ENCODE measurements around the gene BACH2. TPM values are rescaled to one million over a fixed set of nuclear protein-coding genes. Genes with fewer than 3 reads are reported as not detected.

Gene BACH2
- total and polyA plus RNA-seq, 2 of the 8 experiments (the other 6 are each of a cell fraction or from before 2014, with no cell fraction given) = 1.9 to 5.9 TPM

DNA sequence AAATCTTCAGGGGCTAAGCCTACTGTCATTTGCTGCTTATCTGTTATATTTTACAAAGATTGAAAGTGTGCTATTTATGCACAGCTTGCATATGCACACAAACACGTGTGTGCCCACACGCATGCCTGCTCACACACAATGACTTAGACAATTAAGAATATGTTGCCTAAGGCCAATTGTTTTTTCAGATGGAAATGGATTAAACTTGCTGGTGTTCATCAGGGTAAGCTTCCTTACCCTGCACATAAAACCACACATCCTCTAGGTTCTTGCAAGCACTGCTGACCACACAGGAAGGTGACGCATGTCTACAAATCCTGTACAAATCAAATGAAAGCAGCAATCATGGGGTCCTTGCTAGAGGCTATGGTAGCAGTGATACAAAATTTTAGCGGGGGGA lies 344.0 kb downstream of the BACH2 start:
- no peak overlapping the region for H3K18ac ChIP-seq (ENCODE audit: extremely low read depth, low read length)
- H3K14ac ChIP-seq (ENCODE audit: insufficient read length) = no peak overlapping the region
- no peak overlapping the region for H2BK12ac ChIP-seq (ENCODE audit: low read depth, low read length)
- no peak overlapping the region for H2BK5ac ChIP-seq (ENCODE audit: low read depth, low read length)
- H4K20me1 ChIP-seq (replicated peaks in 1 of 2; ENCODE audit: control insufficient read depth in 1 of 2, insufficient read depth in 2 of 2, low read length in 2 of 2) = no peaks in the 10 kb centered on the region
- H2BK20ac ChIP-seq (ENCODE audit: low read length) = no peak overlapping the region
- no peak overlapping the region for H2AK5ac ChIP-seq (ENCODE audit: low read depth, low read length)
- H2BK120ac ChIP-seq (replicated peaks; ENCODE audit: low read depth, low read length) = no peak overlapping the region
- H3K9ac ChIP-seq (replicated peaks in 1 of 4; ENCODE audit: extremely low read depth in 1 of 4, low read depth in 3 of 4, low read length in 3 of 4) = no peak overlapping the region
- no peaks in the 10 kb centered on the region for H3K23me2 ChIP-seq (ENCODE audit: low read depth, low read length)
- H3K79me1 ChIP-seq (ENCODE audit: low read depth, low read length) = no peaks in the 10 kb centered on the region
- no peak overlapping the region for H2BK15ac ChIP-seq (ENCODE audit: low read length)
- H3K56ac ChIP-seq (replicated peaks; ENCODE audit: insufficient read length, low read depth, low read length) = no peak overlapping the region
- FAIRE-seq (no peak), DNase-seq (ENCODE audit: low read depth in 1 of 2, low spot score in 2 of 2) (no peak)
- H3K4me3 ChIP-seq (ENCODE audit: extremely low read depth in 1 of 4, insufficient read depth in 2 of 4, low read depth in 3 of 4, low read length in 4 of 4) = no peak overlapping the region
- H3K27me3 ChIP-seq (replicated peaks in 1 of 4; ENCODE audit: control insufficient read depth in 3 of 4, extremely low read depth in 1 of 4, insufficient read depth in 3 of 4, low read length in 3 of 4) = no peaks in the 10 kb centered on the region
- no peak overlapping the region for H4K5ac ChIP-seq (ENCODE audit: insufficient read length, low read depth, low read length)
- TF ChIP-seq GABPA (IDR thresholded peaks at IDR 0.05; ENCODE audit: borderline replicate concordance, insufficient read depth, low read length) (no peak), RBBP5 (IDR thresholded peaks at IDR 0.05; ENCODE audit: borderline replicate concordance, low read depth, low read length) (no peak), SIRT6 (IDR thresholded peaks at IDR 0.05; ENCODE audit: low read length) (no peak), JUND (IDR thresholded peaks at IDR 0.05; ENCODE audit: low read length) (no peak), BCL11A (IDR thresholded peaks at IDR 0.05; ENCODE audit: low read depth in 2 of 2, low read length in 2 of 2) (no peak), SP2 (IDR thresholded peaks at IDR 0.05; ENCODE audit: low read length) (no peak), TAF7 (optimal IDR thresholded peaks at IDR 0.05; ENCODE audit: borderline replicate concordance, low read depth, low read length) (no peak), RNF2 (IDR thresholded peaks at IDR 0.05; ENCODE audit: borderline replicate concordance, low read depth, low read length, missing control alignments, poor library complexity, severe bottlenecking) (no peak), SAP30 (IDR thresholded peaks at IDR 0.05; ENCODE audit: insufficient read depth, insufficient replicate concordance, low read length) (no peak), POLR2A (IDR thresholded peaks at IDR 0.05; ENCODE audit: control extremely low read depth in 1 of 2, low read depth in 2 of 2, low read length in 2 of 2) (no peak), SP4 (IDR thresholded peaks at IDR 0.05; ENCODE audit: low read length) (no peak)
- TF ChIP-seq, protein P1, sequence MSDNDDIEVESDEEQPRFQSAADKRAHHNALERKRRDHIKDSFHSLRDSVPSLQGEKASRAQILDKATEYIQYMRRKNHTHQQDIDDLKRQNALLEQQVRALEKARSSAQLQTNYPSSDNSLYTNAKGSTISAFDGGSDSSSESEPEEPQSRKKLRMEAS (IDR thresholded peaks at IDR 0.05) = no peak
- WGBS, 2 experiments (ENCODE audit: extremely low coverage in 1 of 2, insufficient coverage in 1 of 2, insufficient read length in 1 of 2, insufficient replicate concordance in 2 of 2, low coverage in 1 of 2, low lambda C conversion rate in 2 of 2, missing lambda C conversion rate in 1 of 2) = 92% methylated on average over 4 of the region's 4 CpGs; no CpG with 5 or more reads in 1 of the 2 experiments
- H2AFZ ChIP-seq (ENCODE audit: low read length) = no peak overlapping the region
- H3K23ac ChIP-seq (ENCODE audit: insufficient read length) = no peak overlapping the region
- H3K79me2 ChIP-seq (ENCODE audit: control insufficient read depth in 1 of 2, insufficient read depth in 2 of 2, low read length in 2 of 2) = no peaks in the 10 kb centered on the region
- no peak overlapping the region for H3K27ac ChIP-seq (ENCODE audit: low read depth, low read length)
- no peak overlapping the region for H4K91ac ChIP-seq (replicated peaks; ENCODE audit: insufficient read length, low read length)
- no peak overlapping the region for H4K8ac ChIP-seq (ENCODE audit: extremely low read depth, insufficient read depth, low read length)
- no peaks in the 10 kb centered on the region for H3K9me3 ChIP-seq (ENCODE audit: insufficient read depth in 2 of 2, low read depth in 1 of 2, low read length in 1 of 2)
- H3K36me3 ChIP-seq (ENCODE audit: control insufficient read depth in 2 of 4, insufficient read depth in 4 of 4, low read length in 3 of 4) = no peaks in the 10 kb centered on the region
- no peak overlapping the region for H3K4ac ChIP-seq (replicated peaks; ENCODE audit: insufficient read length, low read depth, low read length)
- no peaks in the 10 kb centered on the region for H3K4me1 ChIP-seq (replicated peaks in 1 of 4; ENCODE audit: control insufficient read depth in 3 of 4, insufficient read depth in 4 of 4, low read length in 3 of 4)
- CTCF ChIA-PET (ENCODE audit: partially characterized antibody) = interaction anchor here (0.7 to 4.1 kb wide), 8 partner anchors 9 to 527 kb away, joined by 3 to 30 read pairs (median 6); no protein-coding TSS in a partner anchor
- H3K4me2 ChIP-seq (ENCODE audit: insufficient read depth in 1 of 2, low read depth in 2 of 2, low read length in 2 of 2) = no peak overlapping the region
- POLR2A ChIA-PET (ENCODE audit: partially characterized antibody) = no interaction called here
